Omental fat pad (tissue), 4 donors: Measurements from ENCODE around the gene HPCAL1. TPM values are rescaled to one million over a fixed set of nuclear protein-coding genes. Genes with fewer than 3 reads are reported as not detected.

Experiments
- ATAC-seq: fragments of 150-250 bp; one replicate; pipeline ENCODE4 v1.9.1; 2016; ENCODE audit warnings: mild to moderate bottlenecking, moderate library complexity; ENCODE audit not compliant: low FRiP score
- DNase-seq: peaks from one replicate; pipeline ENCODE4 v3.0.0-alpha.2; 2019; ENCODE audit warnings: low spot score
- total RNA-seq, 4 donors: library from RNA; depleted of rRNA; stranded (reverse); fragments of >200 nt; gene quantifications; one replicate each; pipeline ENCODE4 v1.1.0, GENCODE V29; 2016
- TF ChIP-seq, protein P1 (sequence below), 3 donors: fragments of 450-650 bp; IDR thresholded peaks; one replicate each; pipeline ENCODE4 v1.5.1; 2016 to 2017; ENCODE audit warnings: antibody characterized with exemption in 3 of 3, mild to moderate bottlenecking in 3 of 3, moderate library complexity in 2 of 3

HPCAL1 gene
- total RNA-seq, 4 donors from 2014 or later = 51.8 to 75.8 (median 67.8) TPM

DNA sequence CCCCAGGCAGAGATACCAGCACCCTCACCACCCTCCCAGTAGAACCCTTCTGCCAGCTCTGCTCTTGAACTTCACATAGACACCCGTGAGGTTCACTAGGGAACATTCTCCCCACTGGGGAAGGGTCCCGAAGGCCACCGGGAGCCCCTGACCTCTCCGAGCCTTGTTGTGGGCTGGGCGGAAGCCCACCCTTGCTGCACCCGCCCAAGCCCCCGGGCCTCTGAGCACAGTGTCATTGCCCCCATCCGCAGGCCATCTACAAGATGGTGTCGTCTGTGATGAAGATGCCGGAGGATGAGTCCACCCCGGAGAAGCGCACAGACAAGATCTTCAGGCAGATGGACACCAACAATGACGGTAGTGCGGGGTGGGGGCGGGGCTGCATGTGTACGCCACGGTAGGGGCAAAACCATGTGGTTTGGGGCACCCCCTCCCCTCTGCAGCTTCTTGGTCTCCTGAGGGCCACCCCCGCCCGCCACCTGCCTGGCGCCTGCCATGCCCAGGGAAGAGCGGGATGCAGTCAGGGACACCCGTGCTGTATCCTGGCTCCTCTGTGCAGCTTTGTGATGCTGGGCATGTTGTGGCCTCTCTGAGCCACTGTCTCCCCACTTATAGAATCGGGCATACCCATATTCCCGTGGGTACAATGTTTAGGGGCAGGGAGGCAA is 120.2 kb downstream of the HPCAL1 start:
- TF ChIP-seq, protein P1, sequence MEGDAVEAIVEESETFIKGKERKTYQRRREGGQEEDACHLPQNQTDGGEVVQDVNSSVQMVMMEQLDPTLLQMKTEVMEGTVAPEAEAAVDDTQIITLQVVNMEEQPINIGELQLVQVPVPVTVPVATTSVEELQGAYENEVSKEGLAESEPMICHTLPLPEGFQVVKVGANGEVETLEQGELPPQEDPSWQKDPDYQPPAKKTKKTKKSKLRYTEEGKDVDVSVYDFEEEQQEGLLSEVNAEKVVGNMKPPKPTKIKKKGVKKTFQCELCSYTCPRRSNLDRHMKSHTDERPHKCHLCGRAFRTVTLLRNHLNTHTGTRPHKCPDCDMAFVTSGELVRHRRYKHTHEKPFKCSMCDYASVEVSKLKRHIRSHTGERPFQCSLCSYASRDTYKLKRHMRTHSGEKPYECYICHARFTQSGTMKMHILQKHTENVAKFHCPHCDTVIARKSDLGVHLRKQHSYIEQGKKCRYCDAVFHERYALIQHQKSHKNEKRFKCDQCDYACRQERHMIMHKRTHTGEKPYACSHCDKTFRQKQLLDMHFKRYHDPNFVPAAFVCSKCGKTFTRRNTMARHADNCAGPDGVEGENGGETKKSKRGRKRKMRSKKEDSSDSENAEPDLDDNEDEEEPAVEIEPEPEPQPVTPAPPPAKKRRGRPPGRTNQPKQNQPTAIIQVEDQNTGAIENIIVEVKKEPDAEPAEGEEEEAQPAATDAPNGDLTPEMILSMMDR (IDR thresholded peaks at IDR 0.05) = no peak
- ATAC-seq (no peak), DNase-seq (no peak)

DNA sequence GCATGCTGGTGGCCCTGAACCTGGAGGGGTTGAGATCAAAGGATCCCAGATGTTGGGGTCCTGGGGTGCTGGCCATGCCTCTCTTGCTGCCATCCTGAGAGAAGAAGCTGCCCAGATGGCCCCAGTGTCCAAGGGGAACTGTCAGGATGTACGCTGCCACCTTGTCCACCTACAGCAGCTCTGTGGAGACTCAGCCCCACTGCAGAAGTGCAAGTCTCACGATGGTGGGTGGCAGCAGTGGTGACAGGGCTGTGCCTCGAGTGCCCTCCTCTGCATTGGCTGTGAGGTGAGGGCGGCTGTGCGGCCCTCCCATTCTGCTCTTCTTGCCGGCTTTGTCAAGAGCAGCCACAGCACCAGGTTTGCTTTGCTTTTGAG is 120.7 kb downstream of the HPCAL1 start:
- no peak for DNase-seq
- TF ChIP-seq, protein P1 (IDR thresholded peaks at IDR 0.05) = no peak
- ATAC-seq = no peak

DNA sequence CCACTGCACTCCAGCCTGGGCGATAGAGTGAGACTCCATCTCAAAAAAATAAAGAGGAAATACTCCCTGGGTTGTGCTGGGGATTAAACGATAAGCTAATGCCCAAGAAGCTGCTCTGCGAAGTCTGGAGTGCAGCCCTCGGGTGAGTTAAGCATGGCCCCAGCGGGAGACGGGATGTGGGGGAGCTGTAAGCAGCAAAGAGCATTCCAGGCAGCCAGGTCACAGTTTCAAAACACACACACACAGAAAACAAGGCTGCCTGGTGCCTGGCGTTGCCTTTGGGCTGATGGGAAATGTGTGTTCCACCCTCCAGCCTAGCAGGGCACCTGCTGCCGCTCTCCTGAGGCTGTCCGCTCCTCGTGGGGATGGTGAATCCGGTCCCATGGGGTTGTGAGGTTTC is 121.3 kb downstream of the HPCAL1 start:
- DNase-seq (no peak), ATAC-seq (peak; percentile 64)
- TF ChIP-seq, protein P1 (IDR thresholded peaks at IDR 0.05) = no peak

- no peak for DNase-seq
- TF ChIP-seq, protein P1 (IDR thresholded peaks at IDR 0.05) = no peak
- ATAC-seq = no peak
Measured at GRCh38 chr2:10424916-10425505, 122.3 kb downstream of the HPCAL1 start.

GRCh38 chr2:10425699-10426098 is 123.0 kb downstream of the HPCAL1 start:
- ATAC-seq (no peak), DNase-seq (no peak)
- TF ChIP-seq, protein P1 (IDR thresholded peaks at IDR 0.05) = no peak

GRCh38 chr2:10426726-10427617 is 124.3 kb downstream of the HPCAL1 start:
- ATAC-seq (no peak), DNase-seq (no peak)
- TF ChIP-seq, protein P1 (IDR thresholded peaks at IDR 0.05) = no peak
